ENCODE results near the gene CNOT1. TPM values are rescaled to one million over a fixed set of nuclear protein-coding genes. Genes with fewer than 3 reads are reported as not detected.

Gene CNOT1
- total and polyA plus RNA-seq, 10 donors, result 51.5 to 199 (median 180) TPM

GRCh38 chr16:58509256-58510096, 120.2 kb downstream of the CNOT1 start:
- 81 to 94% (median 90%) methylated on average over 5 to 9 of the region's 9 CpGs for WGBS, 5 donors
- no peak overlapping the region for H3K4me3 ChIP-seq
- H3K27me3 ChIP-seq (replicated peaks in 1 of 7), result peaks cover 0 to 4% (median 0%) of the 10 kb centered on the region in 7 donors
- peak; percentile 65 for DNase-seq
- intact Hi-C loops (cut with DNase I; ENCODE audit: low total_unique reads), result loop anchor here (5.0 kb wide), 1 partner anchor 248 kb away; no protein-coding TSS in a partner anchor
- H3K4me1 ChIP-seq, result peaks cover 0 to 13% (median 4%) of the 10 kb centered on the region in 6 donors
- H3K9me3 ChIP-seq, result no peaks in the 10 kb centered on the region
- H3K36me3 ChIP-seq, result peaks cover 0 to 24% (median 0%) of the 10 kb centered on the region in 6 donors
- no peak overlapping the region for H3K27ac ChIP-seq
- TF ChIP-seq, protein P1, sequence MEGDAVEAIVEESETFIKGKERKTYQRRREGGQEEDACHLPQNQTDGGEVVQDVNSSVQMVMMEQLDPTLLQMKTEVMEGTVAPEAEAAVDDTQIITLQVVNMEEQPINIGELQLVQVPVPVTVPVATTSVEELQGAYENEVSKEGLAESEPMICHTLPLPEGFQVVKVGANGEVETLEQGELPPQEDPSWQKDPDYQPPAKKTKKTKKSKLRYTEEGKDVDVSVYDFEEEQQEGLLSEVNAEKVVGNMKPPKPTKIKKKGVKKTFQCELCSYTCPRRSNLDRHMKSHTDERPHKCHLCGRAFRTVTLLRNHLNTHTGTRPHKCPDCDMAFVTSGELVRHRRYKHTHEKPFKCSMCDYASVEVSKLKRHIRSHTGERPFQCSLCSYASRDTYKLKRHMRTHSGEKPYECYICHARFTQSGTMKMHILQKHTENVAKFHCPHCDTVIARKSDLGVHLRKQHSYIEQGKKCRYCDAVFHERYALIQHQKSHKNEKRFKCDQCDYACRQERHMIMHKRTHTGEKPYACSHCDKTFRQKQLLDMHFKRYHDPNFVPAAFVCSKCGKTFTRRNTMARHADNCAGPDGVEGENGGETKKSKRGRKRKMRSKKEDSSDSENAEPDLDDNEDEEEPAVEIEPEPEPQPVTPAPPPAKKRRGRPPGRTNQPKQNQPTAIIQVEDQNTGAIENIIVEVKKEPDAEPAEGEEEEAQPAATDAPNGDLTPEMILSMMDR (IDR thresholded peaks at IDR 0.05 in 8 of 11, conservative IDR thresholded peaks at IDR 0.05 in 3 of 11), result no peak
- no peak for TF ChIP-seq POLR2A (IDR thresholded peaks at IDR 0.05)
- no peak for TF ChIP-seq POLR2AphosphoS5 (IDR thresholded peaks at IDR 0.05)

GRCh38 chr16:58508671-58509251, 120.9 kb downstream of the CNOT1 start:
- Histone ChIP-seq H3K36me3 (peaks cover 0 to 31% (median 0%) of the 10 kb centered on the region in 6 donors), H3K9me3 (no peaks in the 10 kb centered on the region), H3K27me3 (replicated peaks in 1 of 7) (peaks cover 0 to 10% (median 0%) of the 10 kb centered on the region in 7 donors), H3K27ac (no peak overlapping the region), H3K4me3 (no peak overlapping the region), H3K4me1 (peaks cover 0 to 8% (median 0%) of the 10 kb centered on the region in 6 donors)
- intact Hi-C loops (cut with DNase I; ENCODE audit: low total_unique reads), result no loop called here
- WGBS, 5 donors, result 74 to 93% (median 79%) methylated on average over 2 to 5 of the region's 5 CpGs
- TF ChIP-seq POLR2A (IDR thresholded peaks at IDR 0.05) (no peak), POLR2AphosphoS5 (IDR thresholded peaks at IDR 0.05) (no peak)
- TF ChIP-seq, protein P1 (IDR thresholded peaks at IDR 0.05 in 8 of 11, conservative IDR thresholded peaks at IDR 0.05 in 3 of 11), result no peak
- no peak for DNase-seq

- Histone ChIP-seq H3K4me1 (peaks cover 0 to 8% (median 0%) of the 10 kb centered on the region in 6 donors), H3K9me3 (no peaks in the 10 kb centered on the region), H3K27ac (no peak overlapping the region), H3K36me3 (peaks cover 0 to 31% (median 0%) of the 10 kb centered on the region in 6 donors), H3K27me3 (replicated peaks in 1 of 7) (peaks cover 0 to 17% (median 0%) of the 10 kb centered on the region in 7 donors), H3K4me3 (no peak overlapping the region)
- TF ChIP-seq, protein P1 (IDR thresholded peaks at IDR 0.05 in 8 of 11, conservative IDR thresholded peaks at IDR 0.05 in 3 of 11), result no peak
- TF ChIP-seq POLR2AphosphoS5 (IDR thresholded peaks at IDR 0.05) (no peak), POLR2A (IDR thresholded peaks at IDR 0.05) (no peak)
- intact Hi-C loops (cut with DNase I; ENCODE audit: low total_unique reads), result no loop called here
- 85 to 95% (median 91%) methylated on average over 11 to 14 of the region's 14 CpGs for WGBS, 5 donors
- DNase-seq, result no peak
Measured at GRCh38 chr16:58507963-58508670, 121.5 kb downstream of the CNOT1 start.

Measured in spleen (tissue), 11 donors.